Measurements from ENCODE around the gene INPP5E. TPM values are rescaled to one million over a fixed set of nuclear protein-coding genes. Genes with fewer than 3 reads are reported as not detected.

Gene INPP5E, protein sequence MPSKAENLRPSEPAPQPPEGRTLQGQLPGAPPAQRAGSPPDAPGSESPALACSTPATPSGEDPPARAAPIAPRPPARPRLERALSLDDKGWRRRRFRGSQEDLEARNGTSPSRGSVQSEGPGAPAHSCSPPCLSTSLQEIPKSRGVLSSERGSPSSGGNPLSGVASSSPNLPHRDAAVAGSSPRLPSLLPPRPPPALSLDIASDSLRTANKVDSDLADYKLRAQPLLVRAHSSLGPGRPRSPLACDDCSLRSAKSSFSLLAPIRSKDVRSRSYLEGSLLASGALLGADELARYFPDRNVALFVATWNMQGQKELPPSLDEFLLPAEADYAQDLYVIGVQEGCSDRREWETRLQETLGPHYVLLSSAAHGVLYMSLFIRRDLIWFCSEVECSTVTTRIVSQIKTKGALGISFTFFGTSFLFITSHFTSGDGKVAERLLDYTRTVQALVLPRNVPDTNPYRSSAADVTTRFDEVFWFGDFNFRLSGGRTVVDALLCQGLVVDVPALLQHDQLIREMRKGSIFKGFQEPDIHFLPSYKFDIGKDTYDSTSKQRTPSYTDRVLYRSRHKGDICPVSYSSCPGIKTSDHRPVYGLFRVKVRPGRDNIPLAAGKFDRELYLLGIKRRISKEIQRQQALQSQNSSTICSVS
- total RNA-seq: 5.0 and 5.8 TPM in 2 replicates

DNA sequence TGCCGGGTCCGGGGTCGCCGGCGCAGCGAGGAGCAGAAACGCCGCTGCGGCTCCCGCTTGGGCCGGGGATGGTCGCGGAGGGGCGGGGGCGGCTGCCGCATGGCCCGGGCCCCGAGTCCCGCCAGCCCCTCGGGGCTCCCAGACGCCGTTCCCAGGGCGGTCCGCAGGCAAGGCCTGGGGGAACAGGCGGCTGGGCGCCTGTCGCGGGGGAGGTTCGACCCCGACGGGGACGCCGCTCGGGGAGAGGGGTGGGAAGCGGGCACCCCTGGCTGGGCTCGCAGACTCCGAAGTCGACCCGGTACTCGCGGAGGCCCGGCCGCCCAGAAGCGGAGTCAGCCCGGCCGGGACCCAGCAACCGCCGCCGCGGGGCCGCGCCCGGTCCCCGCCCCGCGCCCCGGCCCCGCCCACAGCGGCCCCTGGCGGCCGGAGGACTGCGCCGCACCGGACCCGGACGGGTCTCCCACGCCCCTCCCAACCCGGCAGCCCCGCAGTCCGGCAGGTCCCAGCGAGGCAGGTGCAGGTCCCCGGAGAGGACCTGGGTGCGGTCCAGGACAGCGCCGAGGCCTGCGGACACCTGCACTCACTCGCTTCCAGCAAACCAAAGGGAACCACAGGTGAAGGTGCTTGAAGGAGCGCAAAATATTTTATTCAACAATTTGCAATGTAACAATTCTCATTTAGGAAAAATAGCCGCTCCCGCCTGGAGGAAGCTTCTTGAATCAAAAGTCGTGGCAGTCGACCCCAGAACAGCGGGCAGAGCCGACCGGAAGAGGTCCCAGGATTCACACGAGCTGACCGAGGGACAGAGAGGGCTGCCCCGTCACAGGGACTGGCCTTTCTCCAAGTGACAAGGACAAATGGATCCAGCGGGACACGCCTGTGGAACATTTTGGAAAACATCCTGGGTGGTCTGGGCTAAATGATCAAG lies at the start of gene INPP5E:
TSS of gene INPP5E (minus strand) at position 365 of the 928 bp plus-strand sequence. CDS start 426 bp downstream, outside the sequence.

DNA sequence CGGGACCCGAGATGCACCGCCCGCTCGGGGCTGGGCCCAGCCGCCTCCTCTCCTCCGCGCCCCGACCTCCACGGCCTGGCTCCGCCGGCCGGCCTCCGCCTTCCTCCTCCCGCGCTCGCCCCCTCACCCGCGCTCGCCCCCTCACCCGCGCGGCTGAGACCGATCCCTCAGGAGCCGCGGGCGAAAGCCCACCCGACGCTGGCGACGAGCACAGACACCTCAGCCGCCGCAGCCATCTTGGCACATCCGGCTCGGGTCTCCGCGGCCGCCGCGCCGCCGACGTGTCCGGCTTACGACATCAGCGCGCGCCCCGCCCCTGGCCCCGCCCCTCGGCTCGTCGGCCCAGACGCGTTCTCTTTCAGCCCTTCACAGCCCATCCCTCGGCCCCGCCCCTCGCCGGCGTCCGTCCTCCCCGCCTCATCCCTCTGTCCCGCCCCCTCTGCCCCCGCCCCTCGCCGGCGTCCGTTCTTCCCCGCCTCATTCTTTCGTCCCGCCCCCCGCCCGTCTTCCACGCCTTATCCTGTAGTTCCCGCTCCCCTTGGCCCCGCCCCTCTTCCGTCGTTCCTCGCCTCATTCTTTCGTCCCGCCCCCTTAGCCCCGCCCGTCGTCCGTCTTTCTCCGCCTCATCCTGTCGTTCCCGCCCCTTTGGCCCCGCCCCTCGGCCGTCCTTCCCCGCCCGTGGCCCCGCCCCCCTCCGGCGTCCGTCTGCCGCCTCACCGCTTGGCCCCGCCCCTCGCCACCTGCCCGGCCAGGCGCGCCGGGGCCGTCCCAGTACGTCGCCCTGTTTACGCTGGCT lies 43.3 kb upstream of the INPP5E start, which contains the start of gene SEC16A:
TSS of gene SEC16A (minus strand) at position 248 of the 796 bp plus-strand sequence. CDS start 5,425 bp downstream, outside the sequence.

DNA sequence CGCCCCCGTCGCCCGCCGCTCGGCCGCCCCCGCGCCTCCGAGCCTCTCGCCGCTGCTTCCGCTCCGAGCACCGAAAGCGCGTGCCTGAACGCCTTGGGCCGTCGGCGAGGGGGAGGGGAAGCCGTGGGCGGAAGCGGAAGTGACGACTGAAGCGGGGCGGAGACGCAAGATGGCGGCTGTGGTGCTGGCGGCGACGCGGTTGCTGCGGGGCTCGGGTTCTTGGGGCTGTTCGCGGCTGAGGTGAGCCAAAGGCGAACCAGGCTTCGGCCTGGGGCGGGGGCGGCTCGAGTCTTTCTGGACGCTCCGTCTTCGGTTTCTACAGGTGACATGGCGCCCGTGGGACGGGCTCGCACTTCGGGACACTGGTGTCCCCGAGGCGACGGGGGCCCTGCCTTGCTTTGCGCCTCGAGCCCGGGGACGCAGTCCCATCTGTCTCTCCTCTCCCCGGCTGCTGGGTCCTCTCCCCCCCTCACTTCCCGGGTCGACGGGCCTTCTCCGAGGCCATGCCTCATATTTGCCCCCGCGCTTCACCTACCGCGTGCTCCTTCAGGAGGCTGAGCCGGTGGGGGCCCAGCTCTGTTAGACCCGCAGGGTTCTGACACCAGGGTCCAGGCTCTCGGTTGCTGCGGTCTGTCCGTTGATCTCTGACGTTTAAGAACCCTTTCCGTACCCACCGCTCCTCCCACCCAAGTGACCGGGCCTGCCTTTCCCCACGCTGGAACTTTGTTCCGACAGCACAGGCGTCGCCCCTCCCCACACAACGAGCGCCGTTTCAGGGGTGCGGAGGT lies 29.0 kb downstream of the INPP5E start, which contains the start of the genes ENTR1 and PMPCA:
TSS of gene ENTR1 (minus strand) at position 115 of the 788 bp plus-strand sequence. CDS start 217 bp downstream, outside the sequence.
TSS of gene PMPCA (plus strand) at position 159 of the 788 bp plus-strand sequence. CDS start at position 170, 11 bp downstream.

DNA sequence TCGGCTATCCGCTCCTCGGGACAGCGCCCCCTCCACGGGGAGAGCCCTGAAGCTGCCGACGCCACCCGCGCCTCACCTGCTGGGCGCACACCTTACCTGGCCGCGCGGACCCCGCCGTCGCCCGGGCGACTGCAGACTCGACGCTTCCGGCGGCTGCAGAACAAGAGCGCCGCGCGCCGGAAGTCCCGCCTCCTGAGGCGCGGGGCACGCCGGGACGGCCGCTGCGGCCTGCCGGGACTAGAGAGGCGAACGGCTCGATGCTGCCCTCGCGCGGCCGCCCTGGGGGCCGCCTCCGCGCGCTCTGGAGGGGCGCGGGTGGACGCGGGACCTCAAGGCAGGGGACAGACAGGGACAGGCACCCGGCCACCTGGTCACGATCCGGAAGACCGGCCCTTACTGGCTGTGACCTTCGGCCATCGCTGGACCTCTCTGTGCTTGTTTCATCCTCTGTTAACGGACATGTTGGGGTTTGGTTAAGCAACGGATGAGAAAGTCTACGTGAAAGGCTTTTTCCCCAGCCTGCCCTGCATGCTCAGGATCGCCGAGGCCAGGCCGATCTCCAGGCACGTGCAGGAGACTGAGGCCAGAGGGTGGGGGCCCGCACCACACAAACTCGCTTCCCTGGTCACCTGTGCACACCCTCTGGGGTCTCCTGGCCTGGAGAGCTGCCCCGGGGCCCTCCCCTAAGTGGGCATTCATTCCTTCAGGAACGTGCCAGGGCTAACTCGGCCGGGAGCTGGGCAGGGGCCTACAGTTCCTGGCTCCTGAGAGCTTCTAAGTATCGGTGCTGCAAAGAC lies 39.4 kb downstream of the INPP5E start, which contains the start of gene SNAPC4:
TSS of gene SNAPC4 (minus strand) at position 133 of the 797 bp plus-strand sequence. CDS start 1,742 bp downstream, outside the sequence.

Other genes with a start within 250 kb of the INPP5E start
- not detected in 2 replicates for gene LHX3, start 234.7 kb downstream of the INPP5E start, total RNA-seq
- 11.7 and 16.9 TPM in 2 replicates for gene QSOX2, start 194.0 kb downstream of the INPP5E start, total RNA-seq
- gene CCDC187, start 135.8 kb downstream of the INPP5E start, total RNA-seq: not detected in 2 replicates
- 27.9 and 29.6 TPM in 2 replicates for gene GPSM1, start 112.3 kb downstream of the INPP5E start, total RNA-seq
- gene DNLZ, start 76.1 kb downstream of the INPP5E start, total RNA-seq: 15.5 and 29.9 TPM in 2 replicates
- 0.32 and 2.6 TPM in 2 replicates for gene CARD9, start 66.2 kb downstream of the INPP5E start, total RNA-seq
- gene SNAPC4, start 39.7 kb downstream of the INPP5E start, total RNA-seq: 9.0 and 12.3 TPM in 2 replicates
- 30.2 and 32.2 TPM in 2 replicates for gene ENTR1, start 29.2 kb downstream of the INPP5E start, total RNA-seq
- 60.7 and 65.8 TPM in 2 replicates for gene PMPCA, start 29.2 kb downstream of the INPP5E start, total RNA-seq
- gene SEC16A, start 43.2 kb upstream of the INPP5E start, total RNA-seq: 13.1 and 15.3 TPM in 2 replicates
- gene NOTCH1, start 106.2 kb upstream of the INPP5E start, total RNA-seq: 69.9 and 99.1 TPM in 2 replicates
- 532 and 626 TPM in 2 replicates for gene EGFL7, start 223.1 kb upstream of the INPP5E start, total RNA-seq
- 33.3 and 37.7 TPM in 2 replicates for gene AGPAT2, start 247.6 kb upstream of the INPP5E start, total RNA-seq